Esophagus muscularis mucosa (tissue), 4 donors: Measurements from ENCODE around the gene UBE2J1.

Source experiments
- EP300 ChIP-seq: sonication (generic); formaldehyde crosslinking; IDR thresholded peaks from one replicate; pipeline ENCODE4 v1.6.1; 2017; ENCODE audit warnings: antibody characterized with exemption
- POLR2A ChIP-seq: fragments of 450-650 bp; IDR thresholded peaks from one replicate; pipeline ENCODE4 v1.6.1; 2017; ENCODE audit warnings: antibody characterized with exemption, moderate library complexity, mild to moderate bottlenecking, low read depth
- TF ChIP-seq, protein P1 (sequence below), 3 experiments: fragments of 200-600 bp in 2 of 3; fragments of 450-650 bp in 1 of 3; sonication (generic) in 2 of 3; IDR thresholded peaks; one replicate each; pipeline ENCODE4 v1.5.1; 2017 to 2019; ENCODE audit warnings: antibody characterized with exemption in 3 of 3, mild to moderate bottlenecking in 2 of 3, moderate library complexity in 1 of 3

DNA sequence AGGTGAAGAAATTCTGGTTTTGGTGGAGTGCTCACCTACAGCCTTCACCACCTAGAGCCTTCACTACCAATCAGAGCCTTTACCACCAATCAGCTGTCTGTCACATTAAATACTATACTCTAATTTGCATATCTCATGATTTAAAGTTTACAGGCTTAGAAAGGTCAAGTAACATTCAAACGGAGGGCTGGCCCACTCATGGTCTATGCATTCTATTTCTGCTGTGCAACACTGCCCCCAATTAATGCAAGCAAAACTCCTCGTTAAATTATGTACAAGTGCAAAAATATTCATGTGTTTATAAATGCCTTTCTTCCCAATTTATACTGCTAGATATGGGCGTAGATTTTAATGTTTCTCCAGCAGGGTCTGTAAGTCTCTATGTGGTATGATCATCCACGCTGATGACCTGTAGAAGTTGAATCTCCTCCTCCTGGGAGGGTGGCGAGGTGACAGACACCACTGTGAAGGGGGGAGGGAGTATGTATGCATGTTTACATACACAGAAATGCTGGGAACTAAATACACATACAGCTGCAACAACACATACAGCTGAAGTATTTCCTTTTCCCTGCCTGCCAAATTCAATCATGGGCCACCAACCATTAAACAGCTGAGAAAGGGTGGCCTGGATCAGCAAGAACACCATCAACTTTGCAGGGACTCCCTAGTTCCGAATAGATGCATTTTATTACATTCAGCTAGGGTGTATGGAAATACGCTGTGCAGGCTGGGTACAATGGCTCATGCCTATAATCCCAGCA, 46.4 kb upstream of the UBE2J1 start:
- TF ChIP-seq EP300: no peak
- TF ChIP-seq, protein P1, sequence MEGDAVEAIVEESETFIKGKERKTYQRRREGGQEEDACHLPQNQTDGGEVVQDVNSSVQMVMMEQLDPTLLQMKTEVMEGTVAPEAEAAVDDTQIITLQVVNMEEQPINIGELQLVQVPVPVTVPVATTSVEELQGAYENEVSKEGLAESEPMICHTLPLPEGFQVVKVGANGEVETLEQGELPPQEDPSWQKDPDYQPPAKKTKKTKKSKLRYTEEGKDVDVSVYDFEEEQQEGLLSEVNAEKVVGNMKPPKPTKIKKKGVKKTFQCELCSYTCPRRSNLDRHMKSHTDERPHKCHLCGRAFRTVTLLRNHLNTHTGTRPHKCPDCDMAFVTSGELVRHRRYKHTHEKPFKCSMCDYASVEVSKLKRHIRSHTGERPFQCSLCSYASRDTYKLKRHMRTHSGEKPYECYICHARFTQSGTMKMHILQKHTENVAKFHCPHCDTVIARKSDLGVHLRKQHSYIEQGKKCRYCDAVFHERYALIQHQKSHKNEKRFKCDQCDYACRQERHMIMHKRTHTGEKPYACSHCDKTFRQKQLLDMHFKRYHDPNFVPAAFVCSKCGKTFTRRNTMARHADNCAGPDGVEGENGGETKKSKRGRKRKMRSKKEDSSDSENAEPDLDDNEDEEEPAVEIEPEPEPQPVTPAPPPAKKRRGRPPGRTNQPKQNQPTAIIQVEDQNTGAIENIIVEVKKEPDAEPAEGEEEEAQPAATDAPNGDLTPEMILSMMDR (IDR thresholded peaks at IDR 0.05): no peak
- no peak for TF ChIP-seq POLR2A
